ENCODE measurements around the gene TRIM46.
"Not testable (repeated sequence)": the region's sequence is repeated elsewhere in the genome, so short reads cannot be mapped to it uniquely, and the experiment has no call there.

DNA sequence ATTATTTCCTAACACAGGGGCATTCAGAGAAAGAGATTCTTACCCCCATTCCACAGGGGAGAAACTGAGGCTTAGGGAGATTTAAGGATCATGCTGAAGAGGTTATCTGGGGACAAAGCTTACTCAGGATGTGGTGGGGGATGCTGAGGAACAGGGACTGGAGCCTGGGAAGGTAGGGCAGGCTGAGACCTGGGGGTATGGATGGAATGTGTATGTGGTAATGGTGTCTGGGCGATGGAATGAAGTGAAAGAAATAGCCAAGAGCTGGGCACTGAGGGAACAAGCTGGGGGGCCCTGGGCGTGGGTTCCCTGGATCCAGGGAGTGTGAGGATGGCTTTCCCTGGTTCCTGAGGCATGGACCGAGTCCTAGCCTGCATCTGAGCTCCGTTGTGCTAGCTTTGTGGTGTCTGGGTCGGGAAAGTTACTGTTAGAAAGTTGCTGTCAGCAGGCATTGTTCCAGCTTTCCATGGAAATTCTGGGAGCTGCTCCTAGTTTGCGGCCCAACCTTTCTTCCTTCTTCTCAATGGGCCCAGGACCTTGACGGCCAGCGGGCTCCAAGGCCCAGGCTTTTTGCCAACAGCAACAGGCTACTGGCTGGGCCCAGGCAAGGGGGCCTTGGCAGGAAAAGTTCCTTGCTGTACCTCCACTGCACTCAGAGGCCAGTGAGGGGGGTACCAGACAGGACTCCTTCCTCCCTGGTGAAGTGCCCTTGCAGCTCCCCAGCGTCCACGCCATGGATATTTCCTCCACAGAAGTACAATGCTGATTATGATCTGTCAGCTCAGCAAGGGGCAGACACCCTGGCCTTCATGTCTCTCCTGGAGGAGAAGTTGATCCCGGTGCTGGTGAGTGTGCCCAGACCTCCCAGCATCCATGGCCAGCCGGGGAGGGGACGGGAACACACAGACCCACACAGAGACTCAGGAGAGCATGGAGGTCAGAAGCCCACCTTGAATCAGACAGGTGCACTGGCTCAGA, 58.6 kb downstream of the TRIM46 start:
- TF ChIP-seq, protein P1, sequence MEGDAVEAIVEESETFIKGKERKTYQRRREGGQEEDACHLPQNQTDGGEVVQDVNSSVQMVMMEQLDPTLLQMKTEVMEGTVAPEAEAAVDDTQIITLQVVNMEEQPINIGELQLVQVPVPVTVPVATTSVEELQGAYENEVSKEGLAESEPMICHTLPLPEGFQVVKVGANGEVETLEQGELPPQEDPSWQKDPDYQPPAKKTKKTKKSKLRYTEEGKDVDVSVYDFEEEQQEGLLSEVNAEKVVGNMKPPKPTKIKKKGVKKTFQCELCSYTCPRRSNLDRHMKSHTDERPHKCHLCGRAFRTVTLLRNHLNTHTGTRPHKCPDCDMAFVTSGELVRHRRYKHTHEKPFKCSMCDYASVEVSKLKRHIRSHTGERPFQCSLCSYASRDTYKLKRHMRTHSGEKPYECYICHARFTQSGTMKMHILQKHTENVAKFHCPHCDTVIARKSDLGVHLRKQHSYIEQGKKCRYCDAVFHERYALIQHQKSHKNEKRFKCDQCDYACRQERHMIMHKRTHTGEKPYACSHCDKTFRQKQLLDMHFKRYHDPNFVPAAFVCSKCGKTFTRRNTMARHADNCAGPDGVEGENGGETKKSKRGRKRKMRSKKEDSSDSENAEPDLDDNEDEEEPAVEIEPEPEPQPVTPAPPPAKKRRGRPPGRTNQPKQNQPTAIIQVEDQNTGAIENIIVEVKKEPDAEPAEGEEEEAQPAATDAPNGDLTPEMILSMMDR (IDR thresholded peaks at IDR 0.05), result not testable (repeated sequence)
- TF ChIP-seq SIN3A (IDR thresholded peaks at IDR 0.05; ENCODE audit: borderline replicate concordance, insufficient read depth, low read depth, low read length), result not testable (repeated sequence)

Measured in Panc1 (cell line).